CD4-positive, alpha-beta T cell (primary cell): Measurements from ENCODE around the gene NUDT16L1. TPM values are rescaled to one million over a fixed set of nuclear protein-coding genes. Genes with fewer than 3 reads are reported as not detected.
"Not testable (repeated sequence)": the region's sequence is repeated elsewhere in the genome, so short reads cannot be mapped to it uniquely, and the experiment has no call there.

Experiments used
- ATAC-seq: fragments of 200-7000 bp; cut with Tn5 transposase; one replicate; pipeline ENCODE4 v1.10.0; 2022; ENCODE audit warnings: mild to moderate bottlenecking; ENCODE audit not compliant: poor library complexity
- CTCF ChIA-PET: fragments of 350-600 bp; sonication (Branson Sonifier 250); formaldehyde crosslinking; loops from one replicate; lab custom pipeline; 2021; ENCODE audit warnings: antibody characterized with exemption, inconsistent platforms; lab: Charles Lee
- POLR2A ChIA-PET: fragments of 350-600 bp; sonication (Branson Sonifier 250); formaldehyde crosslinking; loops from one replicate; lab custom pipeline; 2021; ENCODE audit warnings: antibody characterized with exemption, inconsistent platforms; lab: Charles Lee
- DNase-seq, 14 experiments: peaks; one replicate each; pipeline ENCODE4 v3.0.0-alpha.2; 2013 to 2020; ENCODE audit warnings: mixed read lengths in 2 of 14
- H3K27ac ChIP-seq, 2 donors: one replicate each; pipeline versions ENCODE4 v1.5.1 to v1.7.0; 2013; ENCODE audit warnings: low read length in 2 of 2, low read depth in 1 of 2, mild to moderate bottlenecking in 1 of 2
- H3K27me3 ChIP-seq, 2 experiments: 1 replicate in 1 of 2; 2 replicates in 1 of 2; pipeline versions ENCODE4 v1.6.1 to v1.7.0; 2013; ENCODE audit warnings: low read length in 2 of 2, control low read depth in 1 of 2, mild to moderate bottlenecking in 1 of 2, moderate library complexity in 1 of 2; ENCODE audit not compliant: insufficient read depth in 2 of 2, control insufficient read depth in 1 of 2
- H3K36me3 ChIP-seq: one replicate; pipeline ENCODE4 v1.6.1; 2013; ENCODE audit warnings: low read length, control low read depth; ENCODE audit not compliant: insufficient read depth
- H3K4me1 ChIP-seq: one replicate; pipeline ENCODE4 v1.6.1; 2013; ENCODE audit warnings: low read length, control low read depth; ENCODE audit not compliant: insufficient read depth
- H3K4me3 ChIP-seq: one replicate; pipeline ENCODE4 v1.5.1; 2013; ENCODE audit warnings: mild to moderate bottlenecking, low read length, moderate library complexity
- H3K9me3 ChIP-seq, 2 experiments: 1 replicate in 1 of 2; 2 replicates in 1 of 2; pipeline versions ENCODE4 v1.6.1 to v1.7.0; 2013; ENCODE audit warnings: low read length in 2 of 2, mild to moderate bottlenecking in 2 of 2, control low read depth in 1 of 2, moderate library complexity in 1 of 2; ENCODE audit not compliant: control insufficient read depth in 1 of 2, insufficient read depth in 1 of 2
- H3K27ac Mint-ChIP-seq: one replicate; pipeline ENCODE4 v1.8.0; 2020; ENCODE audit warnings: mixed read lengths
- H3K27me3 Mint-ChIP-seq: one replicate; pipeline ENCODE4 v1.8.0; 2021; ENCODE audit warnings: mixed read lengths
- H3K36me3 Mint-ChIP-seq: one replicate; pipeline ENCODE4 v1.8.0; 2021; ENCODE audit warnings: low read depth, mixed read lengths
- H3K4me1 Mint-ChIP-seq: one replicate; pipeline ENCODE4 v1.8.0; 2021; ENCODE audit warnings: low read depth, mixed read lengths
- H3K4me3 Mint-ChIP-seq: one replicate; pipeline ENCODE4 v1.8.0; 2020; ENCODE audit warnings: mild to moderate bottlenecking, mixed read lengths
- H3K9me3 Mint-ChIP-seq: one replicate; pipeline ENCODE4 v1.8.0; 2020; ENCODE audit warnings: mixed read lengths
- intact Hi-C, 2 experiments: fragments of 100-400 bp; cut with DNase I in 1 of 2; cut with micrococcal nuclease in 1 of 2; formaldehyde crosslinking; loops; one replicate each; pipeline versions ENCODE4 v1.15.1 to v1.9.0; 2023 to 2025; cut with DNase I, micrococcal nuclease
- total RNA-seq, 174 experiments: library from RNA in 2 of 174; stranded (reverse) in 2 of 174; gene quantifications; one replicate each; pipeline ENCODE4 v1.2.3 and lab custom pipeline; 2021 to 2026
- TF ChIP-seq, protein P1 (sequence below): fragments of 200-600 bp; IDR thresholded peaks from one replicate; pipeline ENCODE4 v1.8.0; 2022; ENCODE audit warnings: antibody characterized with exemption, mild to moderate bottlenecking

Gene NUDT16L1
- total RNA-seq, 2 experiments from 2014 or later: 75.2 to 78.9 TPM

DNA sequence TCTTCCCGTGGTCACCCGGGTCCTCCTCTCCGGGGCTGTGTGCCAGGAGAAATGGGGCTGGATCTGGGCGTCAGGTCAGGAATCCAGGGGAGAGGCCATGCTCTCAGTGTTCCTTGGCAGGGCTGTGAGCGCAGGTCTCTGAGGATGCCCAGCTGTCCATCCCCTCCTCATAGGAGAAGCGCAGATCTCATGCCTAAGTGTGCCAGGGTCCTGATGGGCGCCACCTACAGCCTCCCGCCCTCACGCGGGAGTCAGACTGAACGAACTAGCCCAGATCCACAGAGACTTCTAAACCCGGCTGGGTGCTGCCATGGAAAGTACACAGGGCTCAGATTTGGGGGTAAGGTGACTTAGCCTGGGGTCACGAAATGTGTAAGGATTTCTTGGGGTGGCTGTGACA is 44.4 kb upstream of the NUDT16L1 start:
- DNase-seq (peak in 1 of 14 experiments; percentile 25), ATAC-seq (no peak)
- no peaks in the 10 kb centered on the region for H3K9me3 Mint-ChIP-seq
- Histone ChIP-seq H3K4me3 (no peak overlapping the region), H3K27me3 (no peaks in the 10 kb centered on the region), H3K9me3 (no peaks in the 10 kb centered on the region), H3K27ac (no peak overlapping the region), H3K36me3 (peaks cover 32% of the 10 kb centered on the region), H3K4me1 (peaks cover 46% of the 10 kb centered on the region)
- TF ChIP-seq, protein P1, sequence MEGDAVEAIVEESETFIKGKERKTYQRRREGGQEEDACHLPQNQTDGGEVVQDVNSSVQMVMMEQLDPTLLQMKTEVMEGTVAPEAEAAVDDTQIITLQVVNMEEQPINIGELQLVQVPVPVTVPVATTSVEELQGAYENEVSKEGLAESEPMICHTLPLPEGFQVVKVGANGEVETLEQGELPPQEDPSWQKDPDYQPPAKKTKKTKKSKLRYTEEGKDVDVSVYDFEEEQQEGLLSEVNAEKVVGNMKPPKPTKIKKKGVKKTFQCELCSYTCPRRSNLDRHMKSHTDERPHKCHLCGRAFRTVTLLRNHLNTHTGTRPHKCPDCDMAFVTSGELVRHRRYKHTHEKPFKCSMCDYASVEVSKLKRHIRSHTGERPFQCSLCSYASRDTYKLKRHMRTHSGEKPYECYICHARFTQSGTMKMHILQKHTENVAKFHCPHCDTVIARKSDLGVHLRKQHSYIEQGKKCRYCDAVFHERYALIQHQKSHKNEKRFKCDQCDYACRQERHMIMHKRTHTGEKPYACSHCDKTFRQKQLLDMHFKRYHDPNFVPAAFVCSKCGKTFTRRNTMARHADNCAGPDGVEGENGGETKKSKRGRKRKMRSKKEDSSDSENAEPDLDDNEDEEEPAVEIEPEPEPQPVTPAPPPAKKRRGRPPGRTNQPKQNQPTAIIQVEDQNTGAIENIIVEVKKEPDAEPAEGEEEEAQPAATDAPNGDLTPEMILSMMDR: no peak
- H3K27me3 Mint-ChIP-seq: no peaks in the 10 kb centered on the region
- intact Hi-C loops: no loop called here
- H3K4me1 Mint-ChIP-seq: peaks cover 47% of the 10 kb centered on the region
- ChIA-PET POLR2A (interaction anchor here (1.8 kb wide), 1 partner anchor 24 kb away, joined by 7 read pairs; the partner anchor contains the start of gene MGRN1), CTCF (interaction anchor here (1.9 kb wide), 1 partner anchor 24 kb away, joined by 10 read pairs; the partner anchor contains the start of gene MGRN1)
- H3K27ac Mint-ChIP-seq: peak overlapping the region; percentile 73
- H3K36me3 Mint-ChIP-seq: peaks cover 51% of the 10 kb centered on the region
- no peak overlapping the region for H3K4me3 Mint-ChIP-seq

DNA sequence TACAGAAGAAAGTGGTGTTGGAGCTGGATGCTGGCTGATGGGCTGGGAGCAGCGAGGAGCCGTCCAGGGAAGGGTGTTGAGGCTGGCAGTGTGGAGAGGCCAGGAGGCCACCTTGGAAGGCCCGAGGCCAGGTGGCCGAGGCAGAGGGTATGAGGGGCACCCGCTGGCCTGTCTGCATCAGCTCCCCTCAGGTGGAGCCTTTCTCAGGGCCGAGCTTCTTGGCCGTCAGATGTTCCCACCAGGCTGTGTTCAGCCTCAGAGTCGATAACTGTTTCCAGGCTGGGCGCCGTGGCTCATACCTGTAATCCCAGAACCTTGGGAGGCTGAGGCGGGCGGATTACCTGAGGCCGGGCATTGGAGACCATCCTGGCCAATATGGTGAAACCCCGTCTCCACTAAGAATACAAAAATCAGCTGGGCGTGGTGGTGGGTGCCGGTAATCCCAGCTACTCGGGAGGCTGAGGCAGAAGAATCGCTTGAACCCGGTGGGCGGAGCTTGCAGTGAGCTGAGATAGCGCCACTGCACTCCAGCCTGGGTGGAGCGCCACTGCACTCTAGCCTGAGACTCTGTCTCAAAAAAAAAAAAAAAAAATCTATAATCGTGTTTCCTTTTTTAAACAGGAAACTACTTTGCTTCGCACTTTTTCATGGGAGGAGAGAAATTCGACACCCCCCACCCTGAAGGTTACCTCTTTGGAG is 43.5 kb upstream of the NUDT16L1 start:
- intact Hi-C loops: loop anchor here (2.0 to 5.0 kb wide), 3 partner anchors 25 to 42 kb away; partner anchors contain the start of genes MGRN1 (in 1 of the 2) and NUDT16L1 (in 1 of the 2)
- Histone ChIP-seq H3K4me3 (no peak overlapping the region), H3K36me3 (peaks cover 39% of the 10 kb centered on the region), H3K9me3 (no peaks in the 10 kb centered on the region), H3K4me1 (peaks cover 46% of the 10 kb centered on the region), H3K27me3 (no peaks in the 10 kb centered on the region), H3K27ac (peak overlapping the region in 1 of 2 donors; percentile 15)
- TF ChIP-seq, protein P1: no peak
- DNase-seq (peak in 5 of 14 experiments; percentile 1 to 56 (median 37)), ATAC-seq (peak; percentile 51)
- peaks cover 61% of the 10 kb centered on the region for H3K36me3 Mint-ChIP-seq
- ChIA-PET POLR2A (interaction anchor here (0.7 to 1.8 kb wide), 5 partner anchors 12 to 443 kb away, joined by 3 to 7 read pairs (median 4); partner anchors contain the start of gene MGRN1), CTCF (interaction anchor here (0.6 to 1.9 kb wide), 11 partner anchors 11 to 307 kb away, joined by 3 to 10 read pairs (median 4); partner anchors contain the start of gene MGRN1)
- peaks cover 47% of the 10 kb centered on the region for H3K4me1 Mint-ChIP-seq
- no peaks in the 10 kb centered on the region for H3K9me3 Mint-ChIP-seq
- no peaks in the 10 kb centered on the region for H3K27me3 Mint-ChIP-seq
- peak overlapping the region; percentile 38 for H3K4me3 Mint-ChIP-seq
- peak overlapping the region; percentile 73 for H3K27ac Mint-ChIP-seq

DNA sequence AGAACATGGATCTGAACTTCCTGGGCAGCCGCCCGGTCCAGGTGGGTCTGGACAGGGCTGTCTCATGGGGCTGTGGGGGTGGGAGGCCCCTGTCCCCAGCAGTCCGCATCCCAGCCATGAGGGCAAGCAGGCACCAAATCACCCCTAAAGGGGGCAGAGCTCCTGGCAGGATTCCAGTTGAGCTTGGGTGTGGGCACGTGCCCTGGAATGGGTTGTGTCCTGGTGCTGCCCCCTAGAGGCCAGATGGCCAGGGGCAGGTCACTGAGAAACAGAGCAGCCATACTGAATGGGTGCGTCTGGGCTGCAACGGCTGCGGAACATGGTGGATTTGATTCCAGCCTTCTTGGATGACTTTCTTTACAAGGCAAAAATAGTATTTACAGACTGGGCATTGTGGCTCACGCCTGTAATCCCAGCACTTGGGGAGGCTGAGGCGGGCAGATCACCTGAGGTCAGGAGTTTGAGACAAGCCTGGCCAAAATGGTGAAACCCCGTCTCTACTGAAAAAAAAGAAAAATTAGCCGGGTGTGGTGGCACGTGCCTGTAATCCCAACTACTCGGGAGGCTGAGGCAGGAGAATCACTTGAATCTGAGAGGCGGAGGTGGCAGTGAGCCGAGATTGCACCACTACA is 42.8 kb upstream of the NUDT16L1 start:
- H3K27ac Mint-ChIP-seq: peak overlapping the region; percentile 71
- H3K9me3 ChIP-seq, H3K27ac ChIP-seq, H3K27me3 ChIP-seq, H3K27me3 Mint-ChIP-seq, H3K4me3 ChIP-seq, H3K9me3 Mint-ChIP-seq: not testable (repeated sequence)
- Histone ChIP-seq H3K4me1 (peaks cover 43% of the 10 kb centered on the region), H3K36me3 (peaks cover 41% of the 10 kb centered on the region)
- H3K36me3 Mint-ChIP-seq: peaks cover 58% of the 10 kb centered on the region
- TF ChIP-seq, protein P1: peak; percentile 86
- CTCF ChIA-PET: interaction anchor here (0.6 to 1.9 kb wide), 11 partner anchors 10 to 306 kb away, joined by 3 to 10 read pairs (median 4); partner anchors contain the start of gene MGRN1
- POLR2A ChIA-PET: interaction anchor here (0.7 to 1.8 kb wide), 5 partner anchors 11 to 442 kb away, joined by 3 to 7 read pairs (median 4); partner anchors contain the start of gene MGRN1
- DNase-seq (peak; percentile 52 to 90 (median 70)), ATAC-seq (peak; percentile 71)
- intact Hi-C loops: loop anchor here (2.0 to 5.0 kb wide), 3 partner anchors 26 to 42 kb away; partner anchors contain the start of genes MGRN1 (in 1 of the 2) and NUDT16L1 (in 1 of the 2)
- H3K4me1 Mint-ChIP-seq: peaks cover 42% of the 10 kb centered on the region
- H3K4me3 Mint-ChIP-seq: peak overlapping the region; percentile 38
